Caki2 (cell line): ENCODE results near the gene SLC25A29. TPM values are rescaled to one million over a fixed set of nuclear protein-coding genes. Genes with fewer than 3 reads are reported as not detected.
A peak's percentile ranks its signal among the peaks of the same experiment; 100 is the strongest.

Source experiments
- DNase-seq: peaks from one replicate; pipeline ENCODE4 v3.0.0-alpha.2; 2015; ENCODE audit warnings: low read depth
- in situ Hi-C: cut with HindIII; loops from 2 replicates; pipeline ENCODE4 v1.10.0; 2016; ENCODE audit warnings: low sequenced_read_pairs, low pct_unique_long_range_greater_than_20kb, mixed read lengths
- total RNA-seq: library from RNA; depleted of rRNA; stranded (reverse); fragments of >200 nt; shearing (Covaris generic); gene quantifications from 2 replicates; pipeline ENCODE4 v1.2.3, GENCODE V29; 2014; ENCODE audit warnings: low replicate concordance; rRNA removed

The SLC25A29 gene
- total RNA-seq, 1 experiment from 2014 or later, result 46.0 TPM

DNA sequence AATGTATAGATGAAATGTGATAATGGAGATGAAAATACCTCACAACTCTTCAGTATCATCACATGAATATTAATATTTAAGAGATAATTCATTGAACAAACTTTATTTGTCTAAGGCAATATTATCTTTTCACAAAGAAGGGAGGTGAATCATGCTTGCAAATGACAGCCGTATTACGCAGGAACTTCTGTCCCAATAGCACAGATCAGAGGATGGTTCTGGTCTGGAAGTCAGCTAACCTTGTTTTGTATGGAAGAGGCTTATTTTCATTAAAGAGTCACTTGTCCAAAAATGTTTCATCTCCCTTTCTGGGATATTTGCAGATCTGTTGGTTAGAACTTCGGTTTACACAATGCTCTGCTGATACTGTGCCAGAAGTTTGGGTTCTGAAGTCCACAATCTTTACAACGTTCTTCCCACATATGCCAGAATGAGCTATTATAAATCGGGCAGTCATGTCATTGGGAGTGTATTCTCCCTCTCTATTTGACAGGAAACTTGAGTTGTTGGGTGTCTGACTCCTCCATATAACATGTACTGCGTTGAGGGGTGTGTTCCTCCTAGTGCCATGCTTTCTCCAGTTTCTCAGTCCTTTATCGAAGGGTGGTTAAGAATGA lies 37.5 kb downstream of the SLC25A29 start:
- DNase-seq, result no peak
- in situ Hi-C loops, result no loop called here

DNA sequence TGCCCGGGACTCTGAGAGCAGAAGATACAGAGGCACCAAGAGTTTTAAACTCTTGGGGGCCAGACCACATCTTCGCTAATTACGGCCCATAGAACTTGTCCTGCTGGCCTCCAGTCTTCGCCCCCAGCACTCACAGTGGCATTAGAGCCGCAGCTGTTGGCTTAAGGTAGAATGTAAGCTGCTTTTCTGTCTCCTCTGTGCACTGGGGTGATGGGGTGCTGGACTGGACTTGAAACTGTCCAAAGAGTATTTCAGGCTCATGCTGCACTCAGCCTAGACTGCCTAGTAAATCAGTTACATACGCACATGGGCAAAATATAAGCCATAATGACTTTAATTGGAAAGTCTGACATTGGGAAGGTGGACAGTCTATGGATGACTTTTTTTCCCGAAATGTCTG lies 38.3 kb downstream of the SLC25A29 start:
- DNase-seq, result no peak
- in situ Hi-C loops, result no loop called here

DNA sequence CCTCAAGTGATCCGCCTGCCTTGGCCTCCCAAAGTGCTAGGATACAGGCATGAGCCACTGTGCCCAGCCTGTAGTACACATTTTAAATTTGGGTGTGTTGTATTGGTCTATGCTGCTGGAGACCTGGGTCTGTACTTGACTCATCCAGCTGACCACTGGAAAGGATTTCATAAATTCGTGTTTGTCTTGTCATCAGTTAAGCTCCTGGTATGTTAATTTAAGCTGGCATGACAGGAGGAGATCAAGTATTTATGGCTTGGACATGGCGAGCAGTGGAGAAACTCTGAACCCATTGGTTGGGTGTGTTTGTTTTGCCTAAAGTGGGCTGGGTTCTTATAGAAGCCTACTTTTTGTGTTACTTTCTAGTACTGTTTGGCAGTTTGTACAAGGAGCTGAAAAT lies 43.1 kb downstream of the SLC25A29 start:
- in situ Hi-C loops, result no loop called here

DNA sequence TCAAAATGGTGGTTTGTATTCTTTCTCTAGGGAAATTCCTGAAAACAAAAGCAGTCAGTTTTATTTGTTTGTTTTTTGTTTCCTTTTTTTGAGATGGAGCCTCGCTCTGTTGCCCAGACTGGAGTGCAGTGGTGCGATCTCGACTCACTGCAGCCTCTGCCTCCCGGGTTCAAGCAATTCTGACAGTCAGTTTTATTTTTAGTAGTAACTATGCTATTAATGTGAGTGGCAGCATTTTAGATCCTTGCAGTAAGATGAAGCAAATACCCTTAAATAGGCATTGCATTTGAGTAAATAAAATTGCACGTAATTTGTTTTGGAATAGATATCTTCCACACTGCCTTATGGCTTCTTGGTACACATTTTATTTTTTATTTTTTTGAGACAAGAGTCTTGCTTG lies 43.7 kb downstream of the SLC25A29 start:
- in situ Hi-C loops, result no loop called here
- DNase-seq, result no peak

More for the DNA sequence above, 43.1 kb downstream of the SLC25A29 start:
- no peak for DNase-seq

DNA sequence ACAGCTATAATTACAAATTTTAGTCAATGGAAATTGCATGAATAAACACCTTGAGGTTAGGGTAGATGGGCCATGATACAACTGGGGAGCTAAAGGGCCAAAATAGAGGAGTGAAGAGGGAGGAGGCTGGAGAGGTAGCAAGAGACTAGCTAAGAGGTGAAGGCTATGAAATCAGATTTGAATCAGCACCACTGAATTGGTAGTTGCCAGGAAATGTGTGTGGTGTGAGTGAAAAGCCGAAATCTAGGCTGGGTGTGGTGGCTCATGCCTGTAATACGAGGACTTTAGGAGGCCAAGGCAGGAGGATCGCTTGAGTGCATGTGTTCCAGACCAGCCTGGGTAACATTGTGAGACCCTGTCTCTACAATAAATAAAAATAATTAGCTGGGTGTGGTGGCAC lies 44.6 kb downstream of the SLC25A29 start:
- no peak for DNase-seq
- in situ Hi-C loops, result no loop called here

DNA sequence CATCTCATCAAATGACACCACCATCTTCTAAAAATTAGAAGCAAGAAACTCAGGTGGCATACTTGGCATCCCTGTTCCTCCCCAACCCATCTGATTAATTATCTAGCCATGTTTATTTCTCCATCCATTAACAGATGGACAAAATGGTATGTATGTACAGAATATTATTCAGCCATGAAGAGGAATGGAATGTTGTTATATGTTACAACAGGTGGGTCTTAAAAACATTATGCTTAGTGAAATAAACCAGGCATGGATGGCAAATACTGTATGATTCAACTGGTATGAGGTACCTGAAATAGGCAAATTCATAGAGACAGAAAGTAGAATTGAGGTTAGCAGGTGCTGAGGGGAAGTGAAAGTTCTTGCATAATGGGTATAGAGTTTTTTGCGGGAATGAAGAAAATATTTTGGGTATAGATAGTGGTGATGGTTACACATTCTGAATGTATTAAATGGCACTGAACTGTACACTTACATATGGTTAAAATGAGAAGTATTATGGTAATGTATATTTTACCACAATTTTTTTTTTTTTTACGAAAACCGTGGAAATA lies 49.8 kb downstream of the SLC25A29 start:
- no peak for DNase-seq
- in situ Hi-C loops, result no loop called here

DNA sequence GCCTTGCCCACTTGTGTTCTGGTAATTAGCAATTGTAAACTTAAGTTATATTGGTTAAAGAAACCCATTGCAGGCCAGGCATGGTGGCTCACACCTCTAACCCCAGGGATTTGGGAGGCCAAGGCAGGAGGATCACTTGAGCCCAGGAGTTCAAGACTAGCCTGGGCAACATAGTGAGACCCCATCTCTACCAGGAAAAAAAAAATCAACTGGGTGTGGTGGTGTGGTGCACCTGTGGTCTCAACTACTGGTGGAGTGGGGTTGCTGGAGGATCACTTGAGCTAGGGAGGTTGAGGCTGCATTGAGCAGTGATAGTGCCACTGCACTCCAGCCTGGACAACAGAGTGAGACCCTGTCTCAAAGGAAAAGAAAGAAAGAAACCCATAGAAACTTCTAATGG lies 53.6 kb downstream of the SLC25A29 start:
- in situ Hi-C loops, result no loop called here
- no peak for DNase-seq

DNA sequence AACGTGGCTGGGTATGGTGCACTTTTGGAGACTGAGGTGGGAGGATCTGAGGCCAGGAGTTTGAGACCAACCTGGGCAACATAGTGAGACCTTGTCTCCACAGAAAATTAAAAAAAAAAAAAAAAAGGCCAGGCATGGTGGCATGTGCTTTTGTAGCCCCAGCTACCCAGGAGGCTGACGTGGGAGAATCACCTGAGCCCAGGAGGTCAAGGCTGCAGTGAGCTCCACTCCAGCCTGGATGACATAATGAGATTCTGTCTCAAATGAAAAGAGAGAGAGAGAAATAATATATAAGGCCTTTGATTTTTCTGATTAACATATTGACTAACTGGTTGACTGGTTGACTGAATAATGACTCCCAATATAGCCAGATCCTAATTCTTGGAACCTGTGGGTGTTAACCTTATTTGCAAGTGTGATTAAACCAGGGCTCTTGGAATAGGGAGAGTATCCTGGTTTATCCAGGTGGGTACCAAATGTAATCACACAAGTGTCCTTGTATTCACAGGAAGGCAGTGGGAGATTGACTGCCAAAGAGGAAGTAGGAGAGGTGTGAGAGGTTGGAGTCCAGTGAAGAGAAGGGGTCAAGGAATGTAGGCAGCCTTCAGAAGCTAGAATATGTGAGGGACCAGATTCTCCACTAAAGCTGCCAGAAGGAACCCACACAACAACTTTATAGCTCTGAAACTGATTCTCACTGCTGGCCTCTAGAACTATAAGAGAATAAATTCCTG lies 55.3 kb downstream of the SLC25A29 start:
- in situ Hi-C loops, result no loop called here
- DNase-seq, result no peak

DNA sequence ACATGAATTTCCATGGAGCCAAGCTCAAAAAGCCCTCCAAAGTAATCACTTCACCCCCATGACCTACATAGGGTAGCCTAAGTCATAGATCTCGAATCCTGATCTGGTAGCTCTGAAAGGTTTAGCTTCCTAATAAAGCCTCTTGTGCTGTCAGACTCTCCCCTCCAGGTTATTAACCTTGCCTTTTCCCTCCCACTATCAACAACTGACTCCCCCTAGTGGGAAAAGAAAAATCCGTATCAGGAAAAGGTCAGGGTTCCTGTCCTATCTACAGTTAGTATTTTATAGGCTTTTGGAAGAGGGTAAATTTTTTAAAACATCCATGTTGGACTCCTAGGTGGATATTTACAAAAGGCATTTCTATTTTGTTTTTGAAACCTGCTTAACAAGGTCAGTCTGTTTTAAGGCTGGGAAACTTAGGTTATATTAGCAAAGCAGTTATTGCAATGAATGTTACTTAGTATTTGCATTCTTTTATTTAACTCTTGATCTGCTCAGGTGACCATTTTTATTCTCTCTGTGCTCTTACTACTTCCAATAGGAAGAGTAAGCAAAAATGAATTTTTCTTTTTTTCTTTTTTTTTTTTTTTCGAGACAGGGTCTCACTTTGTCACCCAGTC lies 59.3 kb downstream of the SLC25A29 start:
- in situ Hi-C loops, result no loop called here
- peak; percentile 59 for DNase-seq

DNA sequence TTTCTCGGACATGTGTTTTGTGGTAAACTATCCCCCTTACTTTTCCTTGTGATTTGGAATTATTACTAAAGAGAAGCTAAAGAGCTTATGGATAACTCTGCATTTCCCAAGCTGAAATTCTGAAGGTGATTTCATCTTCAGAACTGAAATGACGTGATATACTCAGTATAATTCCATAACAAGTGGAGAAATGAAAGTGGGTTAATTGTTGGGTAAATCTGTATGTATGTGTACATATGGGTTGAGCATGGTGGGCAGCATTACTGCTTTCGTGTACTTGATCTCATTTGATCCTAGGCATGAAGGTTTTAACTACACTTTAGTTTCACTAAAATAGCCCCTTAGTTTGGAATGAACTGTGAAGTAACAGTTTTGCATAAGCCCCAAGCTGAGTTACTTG lies 63.2 kb downstream of the SLC25A29 start:
- in situ Hi-C loops, result no loop called here
- no peak for DNase-seq

DNA sequence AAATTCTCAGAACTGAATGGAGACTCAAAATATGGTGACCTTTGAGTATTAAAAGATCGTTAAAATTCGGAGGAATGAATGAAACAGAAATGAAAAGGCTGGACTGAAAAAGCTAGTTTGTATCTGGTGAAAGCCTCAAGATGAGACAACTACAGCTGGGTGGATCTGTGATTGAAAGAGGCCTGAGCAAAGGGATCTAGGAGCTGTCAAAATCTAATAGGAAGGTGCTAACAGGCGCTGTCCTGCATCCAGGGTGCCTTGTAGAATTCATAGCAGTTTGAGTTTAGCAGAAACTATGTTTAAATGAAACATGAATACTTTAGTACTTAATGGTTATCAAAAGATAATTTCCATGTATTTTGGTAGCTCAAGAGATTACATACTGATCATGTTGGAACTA lies 65.0 kb downstream of the SLC25A29 start:
- no peak for DNase-seq
- in situ Hi-C loops, result no loop called here

Other genes with a start within 250 kb of the SLC25A29 start
- 2.1 and 5.6 TPM in 2 replicates for gene EVL, start 241.0 kb downstream of the SLC25A29 start, total RNA-seq
- 0.14 and 1.5 TPM in 2 replicates for gene DEGS2, start 146.8 kb downstream of the SLC25A29 start, total RNA-seq
- gene YY1, start 67.3 kb downstream of the SLC25A29 start, total RNA-seq, result 44.4 and 54.2 TPM in 2 replicates
- not detected in 2 replicates for gene SLC25A47, start 16.9 kb upstream of the SLC25A29 start, total RNA-seq
- gene WDR25, start 70.0 kb upstream of the SLC25A29 start, total RNA-seq, result 6.7 and 15.6 TPM in 2 replicates